Stimulated activated CD4-positive, alpha-beta T cell treated with anti-CD3 and anti-CD28 coated beads, Interleukin-15, amount 100 ng/mL, for 24 hours (primary cell): ENCODE results near the gene PRPF38B.
A peak's percentile ranks its signal among the peaks of the same experiment; 100 is the strongest.
"Not testable (repeated sequence)": the region's sequence is repeated elsewhere in the genome, so short reads cannot be mapped to it uniquely, and the experiment has no call there.

Experiments used
- DNase-seq: peaks from one replicate; pipeline ENCODE4 v3.0.0-alpha.2; 2020

Gene PRPF38B

GRCh38 chr1:108679586-108680213 lies 12.4 kb upstream of the PRPF38B start:
- DNase-seq, result no peak

- DNase-seq, result not testable (repeated sequence)
Measured at GRCh38 chr1:108681701-108682100, 10.4 kb upstream of the PRPF38B start.

GRCh38 chr1:108685529-108685928 lies 6.6 kb upstream of the PRPF38B start:
- DNase-seq, result no peak

GRCh38 chr1:108686614-108687313 lies 5.3 kb upstream of the PRPF38B start:
- no peak for DNase-seq

GRCh38 chr1:108691128-108691941 lies 775 bp upstream of the PRPF38B start:
- no peak for DNase-seq

GRCh38 chr1:108692724-108693655 lies 880 bp downstream of the PRPF38B start:
- peak; percentile 71 for DNase-seq

- DNase-seq, result no peak
Measured at GRCh38 chr1:108695535-108695934, 3.4 kb downstream of the PRPF38B start.

- no peak for DNase-seq
Measured at GRCh38 chr1:108699375-108700332, 7.5 kb downstream of the PRPF38B start.

- no peak for DNase-seq
Measured at GRCh38 chr1:108701176-108701849, 9.2 kb downstream of the PRPF38B start.

GRCh38 chr1:108702109-108702508 lies 10.0 kb downstream of the PRPF38B start:
- not testable (repeated sequence) for DNase-seq

- DNase-seq, result no peak
Measured at GRCh38 chr1:108703939-108704338, 11.8 kb downstream of the PRPF38B start.

- DNase-seq, result no peak
Measured at GRCh38 chr1:108704496-108704895, 12.4 kb downstream of the PRPF38B start.

GRCh38 chr1:108706643-108707042 lies 14.5 kb downstream of the PRPF38B start:
- no peak for DNase-seq

GRCh38 chr1:108708691-108709660 lies 16.9 kb downstream of the PRPF38B start:
- DNase-seq, result peak; percentile 72

GRCh38 chr1:108712606-108713150 lies 20.6 kb downstream of the PRPF38B start, which contains the start of gene FNDC7:
TSS of gene FNDC7 (plus strand) at chr1:108712908. CDS start at chr1:108712934, 26 bp downstream.
- no peak for DNase-seq

GRCh38 chr1:108715932-108716331 lies 23.8 kb downstream of the PRPF38B start:
- DNase-seq, result no peak

- DNase-seq, result no peak
Measured at GRCh38 chr1:108716437-108717230, 24.5 kb downstream of the PRPF38B start.

GRCh38 chr1:108717774-108718316 lies 25.7 kb downstream of the PRPF38B start:
- DNase-seq, result no peak
